Duodenal mucosa (tissue), 2 donors: ENCODE data around the gene HES2.
"Not testable (repeated sequence)": the region's sequence is repeated elsewhere in the genome, so short reads cannot be mapped to it uniquely, and the experiment has no call there.

ENCODE experiments used
- H3K27ac ChIP-seq: one replicate; pipeline ENCODE4 v1.7.0; 2013; ENCODE audit warnings: low read depth, low read length
- H3K27me3 ChIP-seq, 2 donors: one replicate each; pipeline ENCODE4 v1.7.0; 2013; ENCODE audit warnings: low read length in 2 of 2, control low read depth in 1 of 2; ENCODE audit not compliant: insufficient read depth in 2 of 2, control insufficient read depth in 1 of 2
- H3K36me3 ChIP-seq, 2 donors: one replicate each; pipeline ENCODE4 v1.7.0; 2013; ENCODE audit warnings: low read length in 2 of 2, control low read depth in 1 of 2; ENCODE audit not compliant: insufficient read depth in 2 of 2, control insufficient read depth in 1 of 2
- H3K4me1 ChIP-seq, 2 donors: one replicate each; pipeline ENCODE4 v1.7.0; 2013; ENCODE audit warnings: low read length in 2 of 2, control low read depth in 1 of 2; ENCODE audit not compliant: insufficient read depth in 2 of 2, control insufficient read depth in 1 of 2
- H3K4me3 ChIP-seq, 2 donors: one replicate each; pipeline ENCODE4 v1.7.0; 2013; ENCODE audit warnings: low read length in 2 of 2, low read depth in 1 of 2
- H3K9ac ChIP-seq, 2 donors: one replicate each; pipeline ENCODE4 v1.7.0; 2013; ENCODE audit warnings: low read length in 2 of 2, low read depth in 1 of 2
- H3K9me3 ChIP-seq, 2 donors: one replicate each; pipeline ENCODE4 v1.7.0; 2013; ENCODE audit warnings: low read length in 2 of 2, control low read depth in 1 of 2; ENCODE audit not compliant: control insufficient read depth in 1 of 2

HES2 gene

DNA sequence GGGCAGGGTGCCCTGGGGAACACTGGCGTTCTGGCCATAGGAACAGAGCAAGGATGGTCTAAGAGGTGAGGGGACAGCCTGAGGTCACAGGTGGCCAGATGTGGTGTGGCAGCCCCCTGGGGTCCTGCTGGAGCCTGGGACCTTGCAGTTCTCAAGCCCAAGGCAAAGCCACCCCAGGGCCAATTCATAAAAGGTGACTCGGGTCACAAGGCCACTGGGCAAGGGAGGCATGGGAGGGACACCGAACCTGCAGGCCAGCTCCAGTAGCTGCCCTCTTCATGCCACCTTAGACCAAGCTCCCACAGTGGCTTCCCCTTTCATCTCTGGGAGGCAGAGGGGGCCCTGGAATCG is 26.9 kb upstream of the HES2 start:
- Histone ChIP-seq H3K27me3 (peaks cover 0 to 8% of the 10 kb centered on the region in 2 donors), H3K9ac (no peak overlapping the region), H3K4me1 (peaks cover 9 to 19% of the 10 kb centered on the region in 2 donors), H3K27ac (no peak overlapping the region), H3K36me3 (no peaks in the 10 kb centered on the region), H3K9me3 (no peaks in the 10 kb centered on the region), H3K4me3 (peak overlapping the region; percentile 15 to 45)

DNA sequence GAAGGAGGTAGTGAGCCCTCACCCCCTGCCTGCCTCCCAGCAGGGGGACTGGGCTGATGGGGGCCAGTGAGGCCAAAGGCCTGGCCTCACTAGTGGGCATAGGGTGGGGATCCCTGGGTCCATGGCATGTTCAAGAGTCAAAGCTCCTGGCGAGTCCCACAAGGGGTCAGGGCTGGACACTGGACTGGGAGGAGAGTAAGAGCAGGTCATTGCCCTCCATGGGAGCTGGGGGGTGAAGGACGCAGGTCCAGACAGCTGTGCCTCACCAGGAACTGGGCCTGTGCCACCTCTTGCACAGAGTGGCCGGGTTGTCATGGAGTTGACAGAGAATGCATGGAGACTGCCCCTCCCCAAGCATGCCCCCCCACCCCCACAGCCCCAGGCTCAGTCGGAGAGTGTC is 26.2 kb upstream of the HES2 start:
- H3K9me3 ChIP-seq, H3K36me3 ChIP-seq, H3K27ac ChIP-seq, H3K9ac ChIP-seq, H3K4me3 ChIP-seq: not testable (repeated sequence)
- Histone ChIP-seq H3K27me3 (peaks cover 5 to 14% of the 10 kb centered on the region in 2 donors), H3K4me1 (peaks cover 9 to 19% of the 10 kb centered on the region in 2 donors)

DNA sequence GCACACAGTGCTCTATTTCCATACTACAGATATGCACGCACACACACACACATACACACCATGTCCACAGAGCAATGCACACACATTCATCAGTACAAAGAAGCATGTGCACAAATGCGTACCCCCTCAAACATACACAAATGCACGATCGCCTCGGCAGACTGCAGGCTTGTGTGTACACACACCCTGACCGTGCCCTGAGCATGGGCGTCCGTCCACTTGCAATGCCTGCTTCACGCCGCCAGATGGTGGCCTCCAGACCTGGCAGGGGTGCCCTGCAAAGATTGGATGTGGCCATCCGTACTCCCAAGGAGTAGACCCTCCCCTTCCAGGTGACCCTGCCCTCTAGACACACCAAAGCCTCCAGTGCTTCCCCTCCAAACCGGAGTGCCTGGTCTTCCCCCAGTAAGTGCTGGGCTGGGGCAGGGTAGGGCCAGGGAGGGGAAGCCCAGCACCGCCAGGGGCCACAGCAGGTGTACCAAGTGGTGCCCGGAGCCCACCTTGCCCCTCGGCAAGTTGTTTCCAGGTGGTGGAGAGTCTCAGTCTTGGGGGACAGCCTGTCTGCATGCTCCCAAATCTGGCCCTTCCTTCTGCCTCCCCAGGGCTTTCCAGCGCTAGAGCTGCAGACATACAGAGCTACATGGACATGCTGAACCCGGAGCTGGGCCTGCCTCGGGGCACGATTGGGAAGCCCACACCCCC is 25.5 kb upstream of the HES2 start:
- Histone ChIP-seq H3K36me3 (no peaks in the 10 kb centered on the region), H3K27me3 (peaks cover 8 to 14% of the 10 kb centered on the region in 2 donors), H3K4me1 (peaks cover 9 to 13% of the 10 kb centered on the region in 2 donors), H3K27ac (no peak overlapping the region), H3K9ac (peak overlapping the region in 1 of 2 donors; percentile 43), H3K9me3 (no peaks in the 10 kb centered on the region), H3K4me3 (no peak overlapping the region)

DNA sequence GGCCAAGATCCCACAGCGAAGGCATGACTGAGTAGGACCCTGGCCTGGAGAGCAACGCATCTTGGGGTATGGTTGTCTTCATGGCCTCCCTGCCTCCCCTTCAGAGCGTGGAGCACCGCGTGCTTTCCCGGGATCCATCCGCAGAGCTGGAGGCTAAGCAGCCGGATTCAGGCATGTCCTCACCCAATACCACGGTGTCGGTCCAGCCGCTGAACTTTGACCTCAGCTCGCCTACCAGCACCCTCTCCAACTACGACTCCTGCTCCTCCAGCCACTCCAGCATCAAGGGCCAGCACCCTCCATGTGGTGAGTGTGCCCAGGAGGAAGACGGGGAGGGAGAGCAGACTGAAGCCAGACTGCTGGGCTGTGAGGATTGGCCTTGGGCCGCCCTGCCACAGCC is 24.7 kb upstream of the HES2 start:
- Histone ChIP-seq H3K9ac (no peak overlapping the region), H3K9me3 (no peaks in the 10 kb centered on the region), H3K4me3 (no peak overlapping the region), H3K4me1 (peaks cover 2 to 6% of the 10 kb centered on the region in 2 donors), H3K36me3 (no peaks in the 10 kb centered on the region), H3K27me3 (peaks cover 8 to 14% of the 10 kb centered on the region in 2 donors), H3K27ac (no peak overlapping the region)

DNA sequence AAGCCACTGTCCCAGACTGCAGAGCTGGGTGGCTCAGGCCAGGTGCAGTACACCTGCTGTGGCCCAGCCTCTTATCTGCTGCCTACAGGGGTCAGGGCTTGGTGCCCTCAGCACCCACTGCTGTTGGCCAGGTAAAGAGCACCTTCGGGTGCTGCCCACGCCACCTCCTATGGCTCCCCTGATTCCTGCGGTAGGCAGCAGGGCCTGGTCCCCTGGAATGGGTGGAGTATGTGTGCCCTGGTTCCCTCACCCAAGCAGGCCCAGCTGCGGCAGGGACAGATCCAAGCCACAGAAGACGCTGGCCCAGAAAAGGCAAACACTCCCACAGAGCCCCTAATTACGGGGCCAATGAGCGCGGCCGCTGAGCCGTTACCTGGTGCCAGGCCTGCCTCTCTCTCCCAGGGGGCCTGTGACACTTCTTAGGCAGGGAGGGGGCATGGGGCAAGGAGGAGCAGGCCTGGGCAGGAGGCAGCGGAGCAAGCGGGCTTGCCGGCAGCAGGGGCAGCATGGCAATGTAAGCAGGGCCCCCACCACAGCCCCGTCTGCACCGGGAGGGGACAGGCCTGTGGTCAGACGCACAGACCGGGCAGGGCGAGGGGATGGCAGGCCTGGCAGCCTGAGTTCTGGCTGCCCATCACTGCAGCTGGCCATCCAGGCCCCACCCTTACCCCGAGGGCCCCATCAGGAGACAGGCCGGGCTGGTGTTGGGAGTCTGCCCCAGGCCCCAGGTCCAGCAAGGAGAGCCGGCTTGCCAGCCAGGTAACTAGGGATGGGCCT is 23.8 kb upstream of the HES2 start:
- no peak overlapping the region for H3K9ac ChIP-seq
- H3K9me3 ChIP-seq, result no peaks in the 10 kb centered on the region
- no peaks in the 10 kb centered on the region for H3K36me3 ChIP-seq
- H3K4me3 ChIP-seq, result no peak overlapping the region
- peaks cover 8 to 14% of the 10 kb centered on the region in 2 donors for H3K27me3 ChIP-seq
- H3K4me1 ChIP-seq, result peaks cover 0 to 5% of the 10 kb centered on the region in 2 donors
- H3K27ac ChIP-seq, result no peak overlapping the region

DNA sequence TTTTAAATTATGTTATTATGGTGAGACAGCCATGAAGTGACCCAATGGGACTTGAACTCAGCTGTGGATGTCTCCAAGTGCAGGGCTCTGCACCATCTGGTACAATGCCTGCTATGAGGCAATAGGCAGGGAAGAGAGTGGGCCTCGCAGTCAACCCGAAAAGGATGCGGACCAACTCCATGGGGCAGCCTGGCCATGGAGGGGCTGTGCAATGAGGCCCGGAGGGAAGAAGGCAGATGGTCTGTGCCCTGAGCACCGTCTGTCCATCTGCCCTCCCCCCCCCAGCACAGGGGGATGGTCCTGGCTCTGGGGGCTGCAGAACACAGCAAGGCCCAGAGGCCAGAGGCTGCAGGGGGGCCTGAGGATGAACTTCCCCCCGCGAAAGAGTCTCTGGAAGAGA is 21.9 kb upstream of the HES2 start:
- Histone ChIP-seq H3K27ac (no peak overlapping the region), H3K9me3 (no peaks in the 10 kb centered on the region), H3K4me3 (no peak overlapping the region), H3K9ac (no peak overlapping the region), H3K4me1 (peaks cover 0 to 5% of the 10 kb centered on the region in 2 donors), H3K27me3 (peaks cover 8 to 11% of the 10 kb centered on the region in 2 donors), H3K36me3 (no peaks in the 10 kb centered on the region)

DNA sequence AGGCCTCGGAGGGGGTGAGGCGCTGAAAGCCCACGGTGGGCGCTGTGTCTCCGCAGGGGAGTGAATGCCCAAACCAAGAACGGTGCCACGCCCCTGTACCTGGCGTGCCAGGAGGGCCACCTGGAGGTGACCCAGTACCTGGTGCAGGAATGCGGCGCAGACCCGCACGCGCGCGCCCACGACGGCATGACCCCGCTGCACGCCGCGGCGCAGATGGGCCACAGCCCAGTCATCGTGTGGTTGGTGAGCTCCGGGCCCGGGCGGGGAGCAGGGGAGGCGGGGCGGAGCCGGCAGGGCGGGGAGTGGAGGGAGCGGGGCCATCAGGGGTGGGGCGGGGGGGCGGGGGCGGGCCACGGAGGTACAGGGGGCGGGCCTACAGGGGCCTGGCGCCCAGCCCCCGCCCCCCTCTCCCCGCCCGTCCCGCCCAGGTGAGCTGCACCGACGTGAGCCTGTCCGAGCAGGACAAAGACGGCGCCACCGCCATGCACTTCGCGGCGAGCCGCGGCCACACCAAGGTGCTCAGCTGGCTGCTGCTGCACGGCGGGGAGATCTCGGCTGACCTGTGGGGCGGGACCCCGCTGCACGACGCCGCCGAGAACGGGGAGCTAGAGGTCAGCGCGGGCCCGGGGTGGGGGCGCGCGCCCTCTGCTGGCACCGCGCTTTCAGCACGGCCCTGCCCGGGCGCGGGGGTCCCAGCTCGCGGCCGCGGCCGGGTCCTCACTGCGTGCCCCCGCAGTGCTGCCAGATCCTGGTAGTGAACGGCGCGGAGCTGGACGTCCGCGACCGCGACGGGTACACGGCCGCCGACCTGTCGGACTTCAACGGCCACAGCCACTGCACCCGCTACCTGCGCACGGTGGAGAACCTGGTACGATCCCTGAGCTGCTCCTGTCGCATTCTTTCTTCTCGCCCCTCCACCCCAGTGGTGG is 20.7 kb upstream of the HES2 start:
- Histone ChIP-seq H3K36me3 (no peaks in the 10 kb centered on the region), H3K4me3 (peak overlapping the region in 1 of 2 donors; percentile 32), H3K27me3 (peaks cover 8 to 11% of the 10 kb centered on the region in 2 donors)

DNA sequence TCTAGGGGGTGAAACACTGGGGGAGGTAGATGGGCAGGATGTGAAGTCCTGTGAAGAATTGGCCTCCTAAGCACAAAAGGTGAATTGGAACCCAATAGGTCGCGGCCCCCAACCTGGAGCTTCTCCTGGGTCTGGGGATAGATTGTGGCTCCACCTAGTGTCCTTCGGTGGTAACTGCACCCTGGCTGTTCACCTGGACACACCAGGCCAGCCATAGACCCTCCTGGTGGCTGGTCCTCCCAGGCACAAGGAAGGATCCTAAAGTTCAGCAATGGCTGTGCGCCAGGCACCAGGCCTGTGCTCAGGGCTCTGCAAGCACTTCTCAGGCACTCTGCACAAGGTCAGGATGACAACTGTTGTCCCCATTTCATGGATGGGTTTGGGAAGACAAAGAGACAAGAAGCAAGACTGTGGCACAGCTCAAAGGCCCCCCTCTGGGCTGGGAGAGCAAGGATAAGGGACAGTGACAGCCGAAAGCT is 18.4 kb upstream of the HES2 start:
- Histone ChIP-seq H3K27me3 (peaks cover 7 to 8% of the 10 kb centered on the region in 2 donors), H3K4me1 (no peaks in the 10 kb centered on the region), H3K27ac (no peak overlapping the region), H3K36me3 (no peaks in the 10 kb centered on the region), H3K4me3 (no peak overlapping the region), H3K9ac (no peak overlapping the region), H3K9me3 (no peaks in the 10 kb centered on the region)

More for the DNA sequence above, 20.7 kb upstream of the HES2 start:
- Histone ChIP-seq H3K27ac (no peak overlapping the region), H3K4me1 (peaks cover 0 to 5% of the 10 kb centered on the region in 2 donors), H3K9ac (no peak overlapping the region), H3K9me3 (no peaks in the 10 kb centered on the region)

DNA sequence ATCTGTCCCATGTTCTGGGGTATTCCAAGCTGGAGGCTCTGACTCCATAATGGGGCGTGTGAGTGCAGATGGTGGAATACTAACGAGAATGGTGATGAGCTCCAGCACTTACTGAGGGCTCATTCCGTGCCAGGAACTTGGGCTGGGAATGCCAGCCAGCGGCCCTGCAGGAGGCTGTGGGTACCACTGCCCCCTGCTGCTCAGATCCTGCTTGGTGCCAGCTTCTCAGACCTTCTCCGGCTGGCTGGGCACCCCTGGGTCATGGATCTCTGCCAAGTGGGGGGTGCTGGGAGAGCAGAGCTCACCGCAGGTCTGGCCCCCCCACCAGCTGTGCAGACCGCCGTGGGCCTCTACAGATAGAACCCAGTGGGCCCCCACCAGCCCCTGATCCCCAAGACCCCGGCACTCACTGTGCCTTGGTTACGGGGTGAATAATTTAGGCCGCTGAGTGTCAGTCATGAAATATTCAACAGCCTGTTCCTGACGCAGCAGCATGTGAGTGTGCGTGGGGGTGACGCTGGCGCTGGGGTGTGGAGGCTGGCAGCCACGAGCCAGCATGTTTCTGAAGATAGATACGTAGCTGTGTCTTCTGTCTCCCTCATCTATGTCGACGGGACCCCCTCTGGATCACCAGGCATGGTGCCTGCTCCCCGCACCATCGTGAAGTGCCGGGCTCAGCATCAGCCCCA is 17.4 kb upstream of the HES2 start:
- H3K9me3 ChIP-seq, H3K36me3 ChIP-seq, H3K27me3 ChIP-seq, H3K27ac ChIP-seq, H3K9ac ChIP-seq, H3K4me3 ChIP-seq, H3K4me1 ChIP-seq: not testable (repeated sequence)
